GM12878 (cell line): ENCODE measurements around the gene COL16A1. TPM values are rescaled to one million over a fixed set of nuclear protein-coding genes. Genes with fewer than 3 reads are reported as not detected.

Source experiments
- ATAC-seq: fragments of 200-7000 bp; cut with Tn5 transposase; 3 replicates; pipeline ENCODE4 v1.9.1; 2020; ENCODE audit warnings: mild to moderate bottlenecking, moderate library complexity
- BruUV-seq: library from RNA; stranded (reverse); fragments of 400-500 nt; replicated peaks from 2 replicates; lab custom pipeline; 2021; lab: Mats Ljungman, UMichigan
- CTCF ChIA-PET: fragments of 300-600 bp; sonication (Branson Sonifier 250); formaldehyde crosslinking; extraction: SDS; loops from one replicate; lab custom pipeline; 2021; ENCODE audit warnings: inconsistent platforms; lab: Yijun Ruan, JAX
- POLR2A ChIA-PET: fragments of 350-600 bp; formaldehyde crosslinking; extraction: SDS; loops from one replicate; lab custom pipeline; 2021; ENCODE audit warnings: inconsistent platforms; lab: Charles Lee
- RAD21 ChIA-PET: fragments of 300-600 bp; sonication (Branson Sonifier 250); formaldehyde crosslinking; loops from one replicate; lab custom pipeline; 2023; ENCODE audit warnings: antibody characterized with exemption; ENCODE audit not compliant: unreplicated experiment; lab: Charles Lee
- SMC1A ChIA-PET: fragments of 300-600 bp; sonication (Branson Sonifier 250); formaldehyde crosslinking; loops from one replicate; lab custom pipeline; 2023; ENCODE audit not compliant: unreplicated experiment, uncharacterized antibody; lab: Charles Lee
- DNase-seq: peaks from one replicate; pipeline ENCODE4 v3.0.0-alpha.2; 2011; ENCODE audit warnings: low read depth, low spot score
- FAIRE-seq: peaks from 3 replicates; lab custom pipeline; 2011; peaks lifted over from hg19 to GRCh38; lab: Jason Lieb, UNC
- H2AFZ ChIP-seq: 2 replicates; pipeline ENCODE4 v1.6.0; 2011; ENCODE audit warnings: low read depth, low read length, control low read depth; ENCODE audit not compliant: control insufficient read depth
- H3K27ac ChIP-seq: 2 replicates; pipeline ENCODE4 v1.5.1; 2011; ENCODE audit warnings: control low read depth; ENCODE audit not compliant: control insufficient read depth, insufficient read depth
- H3K27me3 ChIP-seq, 2 experiments: replicated peaks in 1 of 2; 2 replicates each; pipeline versions ENCODE4 v1.6.0 to v1.6.1; 2011; ENCODE audit warnings: low read length in 1 of 2; ENCODE audit not compliant: control insufficient read depth in 2 of 2, insufficient read depth in 2 of 2
- H3K36me3 ChIP-seq, 2 experiments: 2 replicates each; pipeline ENCODE4 v1.5.1; 2011; ENCODE audit warnings: low read length in 1 of 2; ENCODE audit not compliant: control insufficient read depth in 2 of 2, insufficient read depth in 2 of 2
- H3K4me1 ChIP-seq: 2 replicates; pipeline ENCODE4 v1.6.1; 2011; ENCODE audit warnings: mild to moderate bottlenecking, low read length, moderate library complexity, mixed read lengths; ENCODE audit not compliant: control insufficient read depth, insufficient read depth
- H3K4me2 ChIP-seq: 2 replicates; pipeline ENCODE4 v1.6.0; 2011; ENCODE audit warnings: control low read depth; ENCODE audit not compliant: control insufficient read depth, insufficient read depth
- H3K4me3 ChIP-seq: fragments of 200-600 bp; sonication (generic); 2 replicates; pipeline ENCODE4 v1.5.1; 2016
- H3K79me2 ChIP-seq: 2 replicates; pipeline ENCODE4 v1.6.0; 2011; ENCODE audit warnings: low read length; ENCODE audit not compliant: control insufficient read depth, insufficient read depth
- H3K9ac ChIP-seq: 2 replicates; pipeline ENCODE4 v1.8.0; 2011; ENCODE audit warnings: low read length, control low read depth, mixed read lengths; ENCODE audit not compliant: control insufficient read depth, insufficient read depth
- H3K9me3 ChIP-seq: replicated peaks from 3 replicates; pipeline ENCODE4 v1.5.1; 2011; ENCODE audit warnings: mild to moderate bottlenecking, low read length; ENCODE audit not compliant: control insufficient read depth, insufficient read depth
- H4K20me1 ChIP-seq: 2 replicates; pipeline ENCODE4 v1.6.0; 2011; ENCODE audit not compliant: control insufficient read depth, insufficient read depth
- HCFC1 ChIP-seq: fragments of 150-350 bp; IDR thresholded peaks from 2 replicates; pipeline ENCODE4 v1.6.1; 2014; ENCODE audit warnings: low read length
- HDGF ChIP-seq: fragments of 450-650 bp; IDR thresholded peaks from 2 replicates; pipeline ENCODE4 v1.6.1; 2016; ENCODE audit warnings: antibody characterized with exemption
- IRF4 ChIP-seq: IDR thresholded peaks from 2 replicates; pipeline ENCODE4 v1.6.1; 2011; ENCODE audit warnings: low read depth, low read length
- NR2F1 ChIP-seq: fragments of 450-650 bp; conservative IDR thresholded peaks from 2 replicates; pipeline ENCODE4 v1.6.1; 2017; ENCODE audit warnings: mild to moderate bottlenecking
- PBX3 ChIP-seq: IDR thresholded peaks from 2 replicates; pipeline ENCODE4 v1.6.1; 2011; ENCODE audit warnings: mild to moderate bottlenecking, low read depth, low read length, moderate library complexity; ENCODE audit not compliant: insufficient replicate concordance
- RAD51 ChIP-seq: fragments of 450-650 bp; IDR thresholded peaks from 2 replicates; pipeline ENCODE4 v1.6.1; 2016; ENCODE audit warnings: moderate library complexity, mild to moderate bottlenecking, inconsistent platforms
- SP1 ChIP-seq: IDR thresholded peaks from one replicate; pipeline ENCODE4 v1.6.1; 2011; ENCODE audit warnings: low read depth, low read length
- SPI1 ChIP-seq: IDR thresholded peaks from 2 replicates; pipeline ENCODE4 v1.6.1; 2011; ENCODE audit warnings: low read depth, mild to moderate bottlenecking, low read length, moderate library complexity, borderline replicate concordance; ENCODE audit not compliant: insufficient read depth
- TBL1XR1 ChIP-seq: IDR thresholded peaks from 2 replicates; pipeline ENCODE4 v1.6.1; 2012; ENCODE audit warnings: low read depth, low read length, improper control_type of control experiment
- TCF3 ChIP-seq: IDR thresholded peaks from 2 replicates; pipeline ENCODE4 v1.6.1; 2012; ENCODE audit warnings: low read depth, mild to moderate bottlenecking, low read length, borderline replicate concordance; ENCODE audit not compliant: insufficient read depth
- USF2 ChIP-seq: IDR thresholded peaks from 2 replicates; pipeline ENCODE4 v1.6.1; 2011; ENCODE audit warnings: low read depth, low read length, improper control_type of control experiment, borderline replicate concordance
- WRNIP1 ChIP-seq: IDR thresholded peaks from 2 replicates; pipeline ENCODE4 v1.6.1; 2011; ENCODE audit warnings: low read depth, low read length, improper control_type of control experiment, borderline replicate concordance
- ZZZ3 ChIP-seq: IDR thresholded peaks from 2 replicates; pipeline ENCODE4 v1.6.1; 2011; ENCODE audit warnings: low read depth; ENCODE audit not compliant: control insufficient read depth, insufficient read length
- WGBS: methylation state at CpG from one replicate; pipeline ENCODE4 v1.1.6; 2016; ENCODE audit warnings: low lambda C conversion rate; ENCODE audit not compliant: insufficient replicate concordance, insufficient coverage; ENCODE audit errors: missing lambda C conversion rate; 5-methylcytosine and 5-hydroxymethylcytosine counted together
- in situ Hi-C: fragments of 300-500 bp; cut with MboI; formaldehyde crosslinking; loops from 9 replicates; pipeline ENCODE4 v1.14.3; 2018; ENCODE audit warnings: mixed read lengths
- intact Hi-C: fragments of 100-400 bp; cut with micrococcal nuclease; formaldehyde crosslinking; loops from one replicate; pipeline ENCODE4 v1.14.2; 2022; ENCODE audit not compliant: unreplicated experiment
- polyA plus RNA-seq, 11 experiments: library from polyadenylated mRNA; depleted of rRNA in 4 of 11; unstranded in 6 of 11; stranded (reverse) in 5 of 11; fragments of >200 nt; fragmentation: Nextera tagmentation in 4 of 11; fragmentation: Illumina TruSeq in 1 of 11; extraction: Ambion mirVana in 4 of 11; extraction: Trizol in 1 of 11; gene quantifications; 1 replicate in 1 of 11; 2 replicates in 10 of 11; pipeline versions ENCODE4 v1.2.1 to v1.2.3, GENCODE V29; 2011 to 2016; ENCODE audit warnings: inconsistent platforms in 2 of 11, missing spikeins in 2 of 11, low read depth in 1 of 11
- total RNA-seq, 4 experiments: library from RNA; depleted of rRNA in 3 of 4; stranded (reverse); fragments of >200 nt in 3 of 4; fragmentation: Illumina TruSeq in 1 of 4; extraction: Trizol in 1 of 4; gene quantifications; 2 replicates each; pipeline versions ENCODE4 v1.2.1 to v1.2.3, GENCODE V29; 2013 to 2021
- TF ChIP-seq, protein P1 (sequence below): fragments of 450-650 bp; IDR thresholded peaks from 2 replicates; pipeline ENCODE4 v1.6.1; 2017; ENCODE audit warnings: mild to moderate bottlenecking, low read depth, inconsistent platforms; ENCODE audit not compliant: poor library complexity, severe bottlenecking
- TF ChIP-seq, protein P2 (sequence below): IDR thresholded peaks from 2 replicates; pipeline ENCODE4 v1.6.1; 2012; ENCODE audit warnings: mild to moderate bottlenecking, low read depth, low read length

COL16A1 gene
- total and polyA plus RNA-seq, 10 of the 15 experiments (the other 5 are each of a cell fraction or from before 2014, with no cell fraction given): 0.02 to 3.7 (median 0.59) TPM

DNA sequence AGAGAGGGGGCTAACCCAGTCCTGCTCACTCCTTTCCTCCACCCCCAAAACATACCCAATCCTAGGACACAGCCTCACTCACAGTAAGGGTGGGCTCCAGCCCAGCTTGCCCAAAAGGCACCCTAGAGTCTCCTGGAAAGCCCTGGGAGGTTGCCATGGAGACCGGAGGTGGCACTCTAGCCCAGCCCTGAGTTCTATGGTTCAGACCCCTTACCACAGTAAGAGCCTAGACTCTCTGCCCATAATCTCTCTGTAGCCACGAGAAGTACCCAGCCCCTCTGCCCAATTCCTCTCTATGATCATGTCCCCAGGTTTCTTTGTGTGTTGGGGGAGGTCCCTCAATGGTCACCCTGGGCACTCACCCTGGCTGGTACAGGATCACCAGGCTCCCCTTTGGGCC is 14.4 kb downstream of the COL16A1 start:
- Histone ChIP-seq H3K4me3 (no peak overlapping the region), H3K4me2 (no peak overlapping the region), H3K79me2 (no peaks in the 10 kb centered on the region), H3K36me3 (no peaks in the 10 kb centered on the region), H3K27me3 (peaks cover 1 to 2% of the 10 kb centered on the region in 2 experiments; a peak in 3 of 4 replicates), H3K4me1 (peaks cover 3% of the 10 kb centered on the region; the same call in 1 of the 2 replicates), H2AFZ (no peak overlapping the region), H3K9ac (no peak overlapping the region), H3K27ac (no peak overlapping the region), H4K20me1 (no peaks in the 10 kb centered on the region), H3K9me3 (no peaks in the 10 kb centered on the region)
- intact Hi-C loops: no loop called here
- ChIA-PET RAD21 (no interaction called here), CTCF (no interaction called here), POLR2A (interaction anchor here (1.1 kb wide), 1 partner anchor 16 kb away, joined by 5 read pairs; no protein-coding TSS in a partner anchor), SMC1A (interaction anchor here (0.9 to 1.2 kb wide), 2 partner anchors 12 to 23 kb away, joined by 3 read pairs; no protein-coding TSS in a partner anchor)
- in situ Hi-C loops: no loop called here
- WGBS: 16% methylated on average over 2 of the region's 2 CpGs
- DNase-seq (no peak), ATAC-seq (no peak), FAIRE-seq (no peak)
- BruUV-seq: no TSS peak
- TF ChIP-seq WRNIP1 (no peak), RAD51 (no peak), NR2F1 (no peak), TBL1XR1 (no peak), USF2 (no peak), TCF3 (no peak), IRF4 (no peak), SP1 (no peak), HDGF (no peak), PBX3 (no peak), HCFC1 (no peak), ZZZ3 (no peak), SPI1 (no peak)
- TF ChIP-seq, protein P1, sequence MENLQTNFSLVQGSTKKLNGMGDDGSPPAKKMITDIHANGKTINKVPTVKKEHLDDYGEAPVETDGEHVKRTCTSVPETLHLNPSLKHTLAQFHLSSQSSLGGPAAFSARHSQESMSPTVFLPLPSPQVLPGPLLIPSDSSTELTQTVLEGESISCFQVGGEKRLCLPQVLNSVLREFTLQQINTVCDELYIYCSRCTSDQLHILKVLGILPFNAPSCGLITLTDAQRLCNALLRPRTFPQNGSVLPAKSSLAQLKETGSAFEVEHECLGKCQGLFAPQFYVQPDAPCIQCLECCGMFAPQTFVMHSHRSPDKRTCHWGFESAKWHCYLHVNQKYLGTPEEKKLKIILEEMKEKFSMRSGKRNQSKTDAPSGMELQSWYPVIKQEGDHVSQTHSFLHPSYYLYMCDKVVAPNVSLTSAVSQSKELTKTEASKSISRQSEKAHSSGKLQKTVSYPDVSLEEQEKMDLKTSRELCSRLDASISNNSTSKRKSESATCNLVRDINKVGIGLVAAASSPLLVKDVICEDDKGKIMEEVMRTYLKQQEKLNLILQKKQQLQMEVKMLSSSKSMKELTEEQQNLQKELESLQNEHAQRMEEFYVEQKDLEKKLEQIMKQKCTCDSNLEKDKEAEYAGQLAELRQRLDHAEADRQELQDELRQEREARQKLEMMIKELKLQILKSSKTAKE: no peak
- TF ChIP-seq, protein P2, sequence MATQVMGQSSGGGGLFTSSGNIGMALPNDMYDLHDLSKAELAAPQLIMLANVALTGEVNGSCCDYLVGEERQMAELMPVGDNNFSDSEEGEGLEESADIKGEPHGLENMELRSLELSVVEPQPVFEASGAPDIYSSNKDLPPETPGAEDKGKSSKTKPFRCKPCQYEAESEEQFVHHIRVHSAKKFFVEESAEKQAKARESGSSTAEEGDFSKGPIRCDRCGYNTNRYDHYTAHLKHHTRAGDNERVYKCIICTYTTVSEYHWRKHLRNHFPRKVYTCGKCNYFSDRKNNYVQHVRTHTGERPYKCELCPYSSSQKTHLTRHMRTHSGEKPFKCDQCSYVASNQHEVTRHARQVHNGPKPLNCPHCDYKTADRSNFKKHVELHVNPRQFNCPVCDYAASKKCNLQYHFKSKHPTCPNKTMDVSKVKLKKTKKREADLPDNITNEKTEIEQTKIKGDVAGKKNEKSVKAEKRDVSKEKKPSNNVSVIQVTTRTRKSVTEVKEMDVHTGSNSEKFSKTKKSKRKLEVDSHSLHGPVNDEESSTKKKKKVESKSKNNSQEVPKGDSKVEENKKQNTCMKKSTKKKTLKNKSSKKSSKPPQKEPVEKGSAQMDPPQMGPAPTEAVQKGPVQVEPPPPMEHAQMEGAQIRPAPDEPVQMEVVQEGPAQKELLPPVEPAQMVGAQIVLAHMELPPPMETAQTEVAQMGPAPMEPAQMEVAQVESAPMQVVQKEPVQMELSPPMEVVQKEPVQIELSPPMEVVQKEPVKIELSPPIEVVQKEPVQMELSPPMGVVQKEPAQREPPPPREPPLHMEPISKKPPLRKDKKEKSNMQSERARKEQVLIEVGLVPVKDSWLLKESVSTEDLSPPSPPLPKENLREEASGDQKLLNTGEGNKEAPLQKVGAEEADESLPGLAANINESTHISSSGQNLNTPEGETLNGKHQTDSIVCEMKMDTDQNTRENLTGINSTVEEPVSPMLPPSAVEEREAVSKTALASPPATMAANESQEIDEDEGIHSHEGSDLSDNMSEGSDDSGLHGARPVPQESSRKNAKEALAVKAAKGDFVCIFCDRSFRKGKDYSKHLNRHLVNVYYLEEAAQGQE: no peak
